Right renal cortex interstitium (tissue), 3 donors: ENCODE results near the gene UAP1L1. TPM values are rescaled to one million over a fixed set of nuclear protein-coding genes. Genes with fewer than 3 reads are reported as not detected.
A peak's percentile ranks its signal among the peaks of the same experiment; 100 is the strongest.

ENCODE experiments used
- DNase-seq, 3 donors: peaks; one replicate each; pipeline ENCODE4 v3.0.0-alpha.2; 2013; ENCODE audit warnings: low read depth in 3 of 3, low spot score in 2 of 3
- polyA plus RNA-seq, 3 donors: library from polyadenylated mRNA; unstranded; fragments of 120-200 nt; gene quantifications; one replicate each; pipeline ENCODE4 v1.2.1, GENCODE V29; 2013; ENCODE audit not compliant: insufficient read length in 3 of 3

Gene UAP1L1
- polyA plus RNA-seq, 3 donors = 3.5 to 5.4 (median 3.8) TPM

- DNase-seq = no peak
These were observed 6.0 kb upstream of the UAP1L1 start for GRCh38 chr9:137071282-137071681.

GRCh38 chr9:137073992-137074399 lies 3.3 kb upstream of the UAP1L1 start:
- DNase-seq = no peak

- no peak for DNase-seq
These were observed 2.6 kb upstream of the UAP1L1 start for GRCh38 chr9:137074657-137075274.

GRCh38 chr9:137075275-137075775 lies 2.0 kb upstream of the UAP1L1 start:
- DNase-seq = no peak

DNA sequence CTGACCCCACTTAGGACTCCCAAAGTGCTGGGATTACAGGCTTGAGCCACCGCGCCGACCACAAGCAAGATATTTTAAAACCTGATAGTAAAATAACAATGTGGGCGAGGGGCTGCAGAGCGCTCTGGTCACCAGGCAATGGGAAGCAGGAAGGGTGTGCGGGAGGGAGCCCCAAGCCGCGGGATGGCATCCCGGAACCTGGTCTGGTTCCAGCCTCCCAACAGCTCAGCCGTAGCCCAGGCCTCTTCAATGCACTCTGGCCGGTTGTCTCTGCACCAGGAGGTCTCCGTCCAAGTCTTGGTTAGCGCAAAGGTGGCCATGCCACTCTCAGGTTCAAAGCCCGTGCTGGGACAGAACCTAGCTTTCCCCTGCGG lies 694 bp upstream of the UAP1L1 start:
- no peak for DNase-seq

GRCh38 chr9:137077758-137078693 lies 709 bp downstream of the UAP1L1 start:
- no peak for DNase-seq

- no peak for DNase-seq
These were observed 1.5 kb downstream of the UAP1L1 start for GRCh38 chr9:137078701-137079400.

- DNase-seq = no peak
These were observed 2.1 kb downstream of the UAP1L1 start for GRCh38 chr9:137079401-137079787.

DNA sequence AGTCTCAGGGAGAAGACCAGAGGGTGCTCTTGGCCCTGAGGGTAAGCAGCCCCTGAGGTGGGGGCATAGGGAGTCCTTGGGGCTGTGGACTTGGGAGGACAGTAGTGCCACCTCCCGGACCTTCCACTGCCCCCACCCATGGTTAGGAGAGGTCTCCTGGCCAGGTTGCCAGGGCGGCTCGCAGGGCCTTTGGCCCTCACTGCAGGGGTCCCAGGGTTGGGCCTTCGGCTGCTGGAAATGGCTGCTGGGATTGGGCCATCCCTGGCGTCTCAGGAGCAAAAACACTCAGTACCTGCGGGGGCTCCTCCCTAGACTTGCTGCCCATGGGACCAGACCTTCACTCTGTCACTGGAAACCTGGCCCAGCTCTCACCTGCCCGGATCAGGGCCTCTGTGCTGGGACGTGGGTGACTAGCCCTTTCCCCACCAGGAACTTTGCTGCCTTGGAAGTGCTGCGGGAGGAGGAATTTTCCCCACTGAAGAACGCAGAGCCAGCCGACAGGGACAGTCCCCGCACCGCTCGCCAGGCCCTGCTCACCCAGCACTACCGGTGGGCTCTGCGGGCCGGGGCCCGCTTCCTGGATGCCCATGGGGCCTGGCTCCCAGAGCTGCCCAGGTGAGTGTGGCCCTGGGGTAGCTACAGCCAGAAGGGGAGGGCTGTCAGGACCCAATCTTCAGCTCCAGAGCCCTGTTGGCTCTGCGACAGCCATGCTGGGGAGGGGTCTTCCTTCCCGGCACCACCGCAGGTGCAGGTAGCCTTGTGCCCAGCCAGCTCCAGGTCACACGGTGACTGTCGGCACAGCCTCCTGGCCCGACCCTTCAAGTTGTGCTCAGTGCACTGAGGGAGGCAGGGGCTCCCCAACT lies 3.2 kb downstream of the UAP1L1 start:
- DNase-seq = no peak

- DNase-seq = no peak
These were observed 5.1 kb downstream of the UAP1L1 start for GRCh38 chr9:137082222-137082924.

GRCh38 chr9:137082925-137083290 lies 5.6 kb downstream of the UAP1L1 start:
- DNase-seq = no peak

- no peak for DNase-seq
These were observed 6.2 kb downstream of the UAP1L1 start for GRCh38 chr9:137083394-137084004.

GRCh38 chr9:137084526-137084925 lies 7.2 kb downstream of the UAP1L1 start:
- no peak for DNase-seq

GRCh38 chr9:137085920-137086530 lies 8.7 kb downstream of the UAP1L1 start:
- no peak for DNase-seq

DNA sequence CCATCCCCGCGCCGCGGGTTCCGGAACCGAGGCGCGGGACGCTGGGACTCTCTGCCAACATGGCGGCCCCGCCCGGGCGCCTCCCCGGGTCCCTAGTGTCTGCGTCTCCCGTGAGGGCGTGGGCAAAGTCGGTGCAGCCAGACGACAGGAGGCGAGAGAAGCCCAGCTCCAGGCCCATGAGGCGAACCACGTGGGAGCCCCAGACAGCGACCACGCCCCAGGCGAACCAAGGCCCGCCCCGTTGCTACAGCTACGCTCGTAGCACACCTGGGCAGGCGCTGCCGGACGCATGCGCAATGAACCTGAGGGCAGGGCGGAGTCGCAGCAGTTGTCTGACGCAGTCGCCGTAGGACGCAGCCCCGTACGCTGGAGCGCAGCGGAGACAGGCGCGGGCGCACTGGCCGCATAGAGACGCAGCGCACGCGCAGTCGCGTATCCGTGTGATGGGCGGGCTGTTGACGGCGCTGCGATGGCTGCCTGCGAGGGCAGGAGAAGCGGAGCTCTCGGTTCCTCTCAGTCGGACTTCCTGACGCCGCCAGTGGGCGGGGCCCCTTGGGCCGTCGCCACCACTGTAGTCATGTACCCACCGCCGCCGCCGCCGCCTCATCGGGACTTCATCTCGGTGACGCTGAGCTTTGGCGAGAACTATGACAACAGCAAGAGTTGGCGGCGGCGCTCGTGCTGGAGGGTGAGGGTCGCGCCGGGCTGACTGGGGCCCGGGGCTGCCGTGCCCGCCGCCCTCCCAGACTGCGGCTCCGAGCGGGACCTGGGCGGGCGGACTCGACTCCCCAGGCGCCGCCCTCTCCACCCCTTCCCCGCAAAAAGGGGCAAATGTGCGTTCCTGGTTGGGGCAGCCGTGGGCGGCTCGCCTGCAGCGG lies 9.5 kb downstream of the UAP1L1 start, which contains the start of gene MAN1B1:
Gene MAN1B1, plus strand, starts transcription at position 455 of the 878 bp plus-strand sequence. Its CDS starts 15 bp downstream, at position 470.
- DNase-seq = peak; percentile 91 to 96 (median 95)

DNA sequence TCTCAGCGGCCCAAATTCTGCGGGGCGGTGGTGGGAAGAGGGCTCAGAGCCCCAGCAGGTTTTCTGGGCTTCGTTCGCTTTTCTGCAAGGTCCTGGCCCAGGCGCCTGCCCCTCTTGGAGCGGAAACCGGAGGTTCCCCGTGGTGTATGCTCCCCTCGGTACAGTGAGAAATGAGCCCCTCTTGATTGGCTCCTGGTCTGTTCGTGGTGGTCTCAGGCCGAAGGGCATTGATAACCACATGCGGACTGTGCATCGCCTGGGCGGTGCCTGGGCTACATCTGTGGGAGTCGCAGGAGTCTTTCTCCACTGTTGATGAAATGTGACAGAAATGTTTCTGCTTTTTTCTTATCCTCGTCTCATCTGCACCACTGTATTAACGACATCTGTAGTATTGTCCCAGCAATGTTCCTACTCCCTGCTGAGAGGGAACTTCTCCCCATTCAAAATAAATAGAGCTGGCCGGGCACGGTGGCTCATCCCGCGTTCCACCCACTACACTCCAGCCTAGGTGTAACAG lies 10.2 kb downstream of the UAP1L1 start:
- no peak for DNase-seq

DNA sequence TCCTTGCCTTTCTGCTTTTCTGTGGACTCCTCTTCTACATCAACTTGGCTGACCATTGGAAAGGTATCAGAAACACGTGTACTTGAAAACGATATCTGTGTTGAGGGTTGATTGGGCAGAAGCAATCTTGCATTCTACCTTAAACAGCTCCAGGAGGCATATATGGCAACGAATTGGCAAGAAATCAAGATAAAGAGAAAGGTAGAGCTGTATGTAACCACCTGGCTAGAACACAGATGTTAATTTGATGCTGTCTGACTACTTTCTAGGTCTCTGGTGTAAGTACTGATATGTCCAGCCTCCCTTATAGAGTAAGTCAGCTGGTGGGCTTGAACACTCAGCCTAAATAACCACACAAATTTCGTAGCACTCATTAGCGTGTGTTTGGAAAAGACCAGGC lies 10.8 kb downstream of the UAP1L1 start:
- no peak for DNase-seq
